KOPT-K1 (cell line): Measurements from ENCODE around the gene TMEM151B.
"Not testable (repeated sequence)": the region's sequence is repeated elsewhere in the genome, so short reads cannot be mapped to it uniquely, and the experiment has no call there.

Experiments
- H3K27ac ChIP-seq: fragments of 200-600 bp; sonication (generic); 2 replicates; pipeline ENCODE4 v1.5.1; 2016; ENCODE audit warnings: antibody characterized with exemption, mild to moderate bottlenecking, low read depth, low read length; ENCODE audit not compliant: poor library complexity, severe bottlenecking
- H3K36me3 ChIP-seq: fragments of 200-600 bp; sonication (generic); 2 replicates; pipeline ENCODE4 v1.5.1; 2017; ENCODE audit warnings: antibody characterized with exemption, mild to moderate bottlenecking, low read length, moderate library complexity; ENCODE audit not compliant: insufficient read depth
- H3K9me3 ChIP-seq: fragments of 200-600 bp; sonication (generic); 2 replicates; pipeline ENCODE4 v1.5.1; 2017; ENCODE audit warnings: antibody characterized with exemption, low read length, mild to moderate bottlenecking; ENCODE audit not compliant: insufficient read depth, poor library complexity, severe bottlenecking

Gene TMEM151B

DNA sequence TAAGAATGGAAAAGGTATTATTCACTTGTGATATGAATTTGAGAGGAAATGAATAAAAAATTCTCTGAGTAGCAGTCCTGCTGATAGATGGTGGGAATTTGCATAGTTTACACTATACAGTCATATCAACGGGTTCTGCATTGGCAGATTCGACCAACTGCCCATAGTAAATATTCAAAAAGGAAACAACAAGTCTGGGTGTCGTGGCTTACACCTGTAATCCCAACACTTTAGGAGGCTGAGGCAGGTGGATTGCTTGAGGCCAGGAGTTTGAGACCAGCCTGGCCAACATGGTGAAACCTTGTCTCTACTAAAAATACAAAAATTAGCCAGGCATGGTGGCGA lies 80.4 kb downstream of the TMEM151B start:
- not testable (repeated sequence) for H3K27ac ChIP-seq, H3K36me3 ChIP-seq, H3K9me3 ChIP-seq

DNA sequence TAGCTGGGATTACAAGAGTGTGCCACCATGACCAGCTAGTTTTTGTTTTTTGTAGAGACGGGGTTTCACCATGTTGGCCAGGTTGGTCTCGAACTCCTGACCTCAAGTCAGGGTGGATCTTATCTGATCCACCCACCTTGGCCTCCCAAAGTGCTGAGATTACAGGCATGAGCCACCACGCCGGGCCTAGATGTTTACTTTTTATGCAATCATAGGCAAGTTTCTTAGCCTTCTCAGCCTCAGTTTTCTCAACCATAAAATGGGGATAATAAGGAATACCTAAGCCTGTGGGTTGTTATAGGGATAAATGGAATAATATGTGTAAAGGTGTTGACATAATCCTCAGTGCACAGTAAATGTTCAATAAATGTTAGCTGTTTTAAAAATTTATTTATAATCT lies 82.0 kb downstream of the TMEM151B start:
- H3K9me3 ChIP-seq, result no peaks in the 10 kb centered on the region
- H3K27ac ChIP-seq, result no peak overlapping the region

DNA sequence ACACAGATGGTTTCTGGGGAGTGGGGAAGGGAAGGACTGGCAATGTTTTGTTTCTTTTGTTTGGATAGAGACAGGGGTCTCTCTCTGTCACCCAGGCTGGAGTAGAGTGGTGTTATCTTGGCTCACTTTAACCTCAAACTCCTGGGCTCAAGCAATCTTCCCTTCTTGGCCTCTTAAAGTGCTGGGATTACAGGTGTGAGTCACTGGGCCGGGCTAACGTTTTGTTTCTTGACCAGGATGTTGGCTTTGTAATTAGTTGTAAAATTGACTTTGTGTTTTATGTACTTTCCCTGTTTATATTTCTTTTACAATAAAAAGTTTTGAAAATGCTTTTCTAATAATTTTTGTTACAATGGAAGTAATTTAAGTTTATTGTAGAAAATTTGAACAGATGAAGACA lies 83.1 kb downstream of the TMEM151B start:
- Histone ChIP-seq H3K27ac (no peak overlapping the region), H3K9me3 (no peaks in the 10 kb centered on the region), H3K36me3 (no peaks in the 10 kb centered on the region)

More for the DNA sequence above, 82.0 kb downstream of the TMEM151B start:
- no peaks in the 10 kb centered on the region for H3K36me3 ChIP-seq

DNA sequence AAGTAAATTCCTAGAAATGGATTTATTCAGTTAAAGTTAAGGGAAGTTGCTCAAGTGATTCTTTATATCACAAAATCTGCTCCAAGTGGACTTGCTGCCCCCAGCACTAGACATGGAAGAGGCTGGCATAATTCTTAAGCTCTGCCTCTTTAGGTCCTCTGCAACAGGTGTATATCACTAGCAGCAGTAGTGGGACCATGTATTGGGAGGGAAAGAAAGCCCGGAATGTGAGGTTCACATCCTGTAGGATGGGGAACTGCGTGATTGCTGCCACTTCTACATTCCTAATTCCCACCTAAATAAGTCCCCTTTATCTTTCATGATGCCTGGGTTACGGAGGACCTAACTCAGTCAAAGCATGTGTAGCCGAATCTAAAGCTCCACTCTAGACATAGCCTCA lies 85.4 kb downstream of the TMEM151B start:
- no peaks in the 10 kb centered on the region for H3K9me3 ChIP-seq
- H3K27ac ChIP-seq, result no peak overlapping the region
- H3K36me3 ChIP-seq, result no peaks in the 10 kb centered on the region

DNA sequence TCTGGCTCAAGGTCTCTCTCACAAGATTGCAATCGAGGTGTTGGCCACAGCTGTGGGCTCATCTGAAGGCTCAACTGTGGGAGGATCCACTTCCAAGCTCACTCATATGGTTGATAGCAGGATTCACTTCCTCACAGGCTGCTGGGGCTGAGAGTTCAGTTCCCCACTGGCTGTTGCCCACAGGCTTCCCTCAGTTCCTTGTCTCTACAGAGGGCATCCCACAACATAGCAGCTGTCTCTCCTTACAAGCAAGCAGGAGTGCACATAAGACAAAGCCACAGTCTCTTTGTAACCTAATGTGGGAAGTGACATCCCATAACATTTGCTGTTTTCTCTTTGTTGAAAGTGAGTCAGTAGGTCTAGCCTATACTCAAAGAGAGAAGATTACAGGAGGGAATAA lies 86.2 kb downstream of the TMEM151B start:
- no peak overlapping the region for H3K27ac ChIP-seq
- H3K36me3 ChIP-seq, result no peaks in the 10 kb centered on the region
- no peaks in the 10 kb centered on the region for H3K9me3 ChIP-seq
